Measurements from ENCODE around the gene HEMK1.

The HEMK1 gene

GRCh38 chr3:50637945-50638344 is 68.6 kb downstream of the HEMK1 start:
- no peak for TF ChIP-seq CTCF (IDR thresholded peaks at IDR 0.05; ENCODE audit: extremely low read depth, insufficient read depth, missing control alignments)

GRCh38 chr3:50639055-50639494 is 69.8 kb downstream of the HEMK1 start:
- TF ChIP-seq CTCF (IDR thresholded peaks at IDR 0.05; ENCODE audit: extremely low read depth, insufficient read depth, missing control alignments), result no peak
- DNase-seq (ENCODE audit: low spot score), result no peak
- in situ Hi-C loops (cut with MboI; ENCODE audit: low pct_unique_long_range_greater_than_20kb, low sequenced_read_pairs, unreplicated experiment), result no loop called here

More at GRCh38 chr3:50637945-50638344, 68.6 kb downstream of the HEMK1 start:
- in situ Hi-C loops (cut with MboI; ENCODE audit: low pct_unique_long_range_greater_than_20kb, low sequenced_read_pairs, unreplicated experiment), result no loop called here
- no peak for DNase-seq (ENCODE audit: low spot score)

- peak; percentile 28 for DNase-seq (ENCODE audit: low spot score)
- in situ Hi-C loops (cut with MboI; ENCODE audit: low pct_unique_long_range_greater_than_20kb, low sequenced_read_pairs, unreplicated experiment), result no loop called here
- TF ChIP-seq CTCF (IDR thresholded peaks at IDR 0.05; ENCODE audit: extremely low read depth, insufficient read depth, missing control alignments), result no peak
Observed at GRCh38 chr3:50642382-50642781, 73.1 kb downstream of the HEMK1 start.

GRCh38 chr3:50644561-50644960 is 75.2 kb downstream of the HEMK1 start:
- no peak for TF ChIP-seq CTCF (IDR thresholded peaks at IDR 0.05; ENCODE audit: extremely low read depth, insufficient read depth, missing control alignments)

GRCh38 chr3:50645378-50645777 is 76.1 kb downstream of the HEMK1 start:
- no peak for DNase-seq (ENCODE audit: low spot score)
- in situ Hi-C loops (cut with MboI; ENCODE audit: low pct_unique_long_range_greater_than_20kb, low sequenced_read_pairs, unreplicated experiment), result no loop called here
- no peak for TF ChIP-seq CTCF (IDR thresholded peaks at IDR 0.05; ENCODE audit: extremely low read depth, insufficient read depth, missing control alignments)

More at GRCh38 chr3:50644561-50644960, 75.2 kb downstream of the HEMK1 start:
- in situ Hi-C loops (cut with MboI; ENCODE audit: low pct_unique_long_range_greater_than_20kb, low sequenced_read_pairs, unreplicated experiment), result no loop called here
- DNase-seq (ENCODE audit: low spot score), result no peak
